Osteocyte (in vitro differentiated cells): ENCODE results near the gene TAX1BP3. TPM values are rescaled to one million over a fixed set of nuclear protein-coding genes. Genes with fewer than 3 reads are reported as not detected.
"Not testable (repeated sequence)": the region's sequence is repeated elsewhere in the genome, so short reads cannot be mapped to it uniquely, and the experiment has no call there.

Experiments used
- DNase-seq: peaks from one replicate; pipeline ENCODE4 v3.0.0; 2021; ENCODE audit warnings: mixed read lengths; ENCODE audit not compliant: unreplicated experiment; ENCODE audit errors: extremely low spot score
- H3K27ac Mint-ChIP-seq: one replicate; pipeline ENCODE4 v1.8.0; 2021; ENCODE audit warnings: mild to moderate bottlenecking, mixed read lengths; ENCODE audit not compliant: unreplicated experiment
- H3K27me3 Mint-ChIP-seq: one replicate; pipeline ENCODE4 v1.8.0; 2021; ENCODE audit warnings: mixed read lengths; ENCODE audit not compliant: unreplicated experiment
- H3K36me3 Mint-ChIP-seq: one replicate; pipeline ENCODE4 v1.8.0; 2021; ENCODE audit warnings: mixed read lengths; ENCODE audit not compliant: unreplicated experiment
- H3K4me1 Mint-ChIP-seq: one replicate; pipeline ENCODE4 v1.8.0; 2021; ENCODE audit warnings: mixed read lengths; ENCODE audit not compliant: unreplicated experiment
- H3K4me3 Mint-ChIP-seq: one replicate; pipeline ENCODE4 v1.8.0; 2021; ENCODE audit warnings: mild to moderate bottlenecking, moderate library complexity, mixed read lengths; ENCODE audit not compliant: unreplicated experiment
- H3K9me3 Mint-ChIP-seq: one replicate; pipeline ENCODE4 v1.8.0; 2021; ENCODE audit warnings: mixed read lengths; ENCODE audit not compliant: unreplicated experiment
- CTCF ChIP-seq: fragments of 200-600 bp; sonication (generic); IDR thresholded peaks from 2 replicates; pipeline ENCODE4 v1.5.0; 2021; ENCODE audit warnings: antibody characterized with exemption, mild to moderate bottlenecking, moderate library complexity
- total RNA-seq: library from RNA; stranded (reverse); gene quantifications from 2 replicates; pipeline ENCODE4 v1.2.1, GENCODE V29; 2021

TAX1BP3 gene
- total RNA-seq, 1 donor from 2014 or later = 149 TPM

- H3K27me3 Mint-ChIP-seq = no peaks in the 10 kb centered on the region
- H3K36me3 Mint-ChIP-seq = peaks cover 13% of the 10 kb centered on the region
- H3K27ac Mint-ChIP-seq = no peak overlapping the region
- H3K4me1 Mint-ChIP-seq = no peaks in the 10 kb centered on the region
- DNase-seq = no peak
- no peak for TF ChIP-seq CTCF
- H3K4me3 Mint-ChIP-seq = no peak overlapping the region
- no peaks in the 10 kb centered on the region for H3K9me3 Mint-ChIP-seq
These were observed 40.0 kb upstream of the TAX1BP3 start for GRCh38 chr17:3708366-3708765.

GRCh38 chr17:3705718-3705984, 37.3 kb upstream of the TAX1BP3 start:
- DNase-seq, H3K27me3 Mint-ChIP-seq, H3K4me1 Mint-ChIP-seq, H3K27ac Mint-ChIP-seq, H3K36me3 Mint-ChIP-seq, H3K4me3 Mint-ChIP-seq, H3K9me3 Mint-ChIP-seq: not testable (repeated sequence)

GRCh38 chr17:3704931-3705717, 36.7 kb upstream of the TAX1BP3 start:
- H3K4me1 Mint-ChIP-seq = no peaks in the 10 kb centered on the region
- H3K9me3 Mint-ChIP-seq = no peaks in the 10 kb centered on the region
- no peak for DNase-seq
- no peak for TF ChIP-seq CTCF
- no peak overlapping the region for H3K4me3 Mint-ChIP-seq
- H3K36me3 Mint-ChIP-seq = peaks cover 2% of the 10 kb centered on the region
- H3K27me3 Mint-ChIP-seq = no peaks in the 10 kb centered on the region
- no peak overlapping the region for H3K27ac Mint-ChIP-seq

- not testable (repeated sequence) for H3K27ac Mint-ChIP-seq, H3K4me3 Mint-ChIP-seq, H3K4me1 Mint-ChIP-seq, DNase-seq, H3K9me3 Mint-ChIP-seq, H3K36me3 Mint-ChIP-seq
- peaks cover 11% of the 10 kb centered on the region for H3K27me3 Mint-ChIP-seq
These were observed 33.7 kb upstream of the TAX1BP3 start for GRCh38 chr17:3702041-3702539.

GRCh38 chr17:3699951-3700350, 31.6 kb upstream of the TAX1BP3 start:
- Mint-ChIP-seq H3K27ac (no peak overlapping the region), H3K27me3 (peaks cover 13% of the 10 kb centered on the region), H3K9me3 (peaks cover 5% of the 10 kb centered on the region), H3K4me1 (peaks cover 5% of the 10 kb centered on the region), H3K4me3 (no peak overlapping the region), H3K36me3 (peaks cover 2% of the 10 kb centered on the region)
- DNase-seq = no peak
- TF ChIP-seq CTCF = no peak

- peaks cover 24% of the 10 kb centered on the region for H3K27me3 Mint-ChIP-seq
- no peak for DNase-seq
- peaks cover 2% of the 10 kb centered on the region for H3K36me3 Mint-ChIP-seq
- H3K9me3 Mint-ChIP-seq = peaks cover 5% of the 10 kb centered on the region
- no peak overlapping the region for H3K4me3 Mint-ChIP-seq
- no peak overlapping the region for H3K27ac Mint-ChIP-seq
- no peak for TF ChIP-seq CTCF
- peaks cover 8% of the 10 kb centered on the region for H3K4me1 Mint-ChIP-seq
These were observed 29.8 kb upstream of the TAX1BP3 start for GRCh38 chr17:3698139-3698538.
